B cell (primary cell): Measurements from ENCODE around the gene RBM20. TPM values are rescaled to one million over a fixed set of nuclear protein-coding genes. Genes with fewer than 3 reads are reported as not detected.

ENCODE experiments used
- ATAC-seq: fragments of 200-7000 bp; cut with Tn5 transposase; one replicate; pipeline ENCODE4 v1.10.0; 2021; ENCODE audit warnings: low read depth, mild to moderate bottlenecking, moderate number of reproducible peaks, moderate library complexity
- CTCF ChIA-PET: fragments of 350-600 bp; sonication (Branson Sonifier 250); formaldehyde crosslinking; loops from one replicate; lab custom pipeline; 2021; ENCODE audit warnings: antibody characterized with exemption, inconsistent platforms; lab: Charles Lee
- POLR2A ChIA-PET: fragments of 350-600 bp; sonication (Branson Sonifier 250); formaldehyde crosslinking; loops from one replicate; lab custom pipeline; 2021; ENCODE audit warnings: antibody characterized with exemption; lab: Charles Lee
- DNase-seq: peaks from one replicate; pipeline ENCODE4 v3.0.0; 2013
- H2AFZ ChIP-seq: 2 replicates; pipeline ENCODE4 v1.6.1; 2012; ENCODE audit warnings: mild to moderate bottlenecking, low read depth, low read length; ENCODE audit not compliant: insufficient read depth, poor library complexity, severe bottlenecking
- H3K27ac ChIP-seq, 2 donors: 1 replicate in 1 of 2; 2 replicates in 1 of 2; pipeline ENCODE4 v1.5.1; 2012 to 2013; ENCODE audit warnings: low read length in 2 of 2, mild to moderate bottlenecking in 2 of 2, moderate library complexity in 1 of 2
- H3K27me3 ChIP-seq, 4 experiments: fragments of 200-600 bp in 1 of 4; sonication (generic) in 1 of 4; replicated peaks in 1 of 4; 1 replicate in 2 of 4; 2 replicates in 2 of 4; pipeline versions ENCODE4 v1.6.1 to v1.7.0; 2013 to 2016; ENCODE audit warnings: low read length in 3 of 4, mild to moderate bottlenecking in 2 of 4, mixed read lengths in 1 of 4, moderate library complexity in 1 of 4; ENCODE audit not compliant: insufficient read depth in 4 of 4, control insufficient read depth in 3 of 4; ENCODE audit errors: control extremely low read depth in 1 of 4
- H3K36me3 ChIP-seq, 2 experiments: replicated peaks in 1 of 2; 1 replicate in 1 of 2; 2 replicates in 1 of 2; pipeline versions ENCODE4 v1.6.1 to v1.7.1; 2013; ENCODE audit warnings: low read length in 1 of 2; ENCODE audit not compliant: insufficient read depth in 2 of 2, control insufficient read depth in 1 of 2; ENCODE audit errors: control extremely low read depth in 1 of 2, extremely low read depth in 1 of 2
- H3K4me1 ChIP-seq, 2 donors: fragments of 200-600 bp in 1 of 2; sonication (generic) in 1 of 2; 1 replicate in 1 of 2; 2 replicates in 1 of 2; pipeline versions ENCODE4 v1.5.1 to v1.6.1; 2013 to 2017; ENCODE audit warnings: low read length in 2 of 2; ENCODE audit not compliant: control insufficient read depth in 2 of 2, insufficient read depth in 2 of 2
- H3K4me2 ChIP-seq: replicated peaks from 2 replicates; pipeline ENCODE3; 2012; ENCODE audit warnings: mild to moderate bottlenecking, low read depth, low read length; ENCODE audit not compliant: poor library complexity, severe bottlenecking
- H3K4me3 ChIP-seq, 5 experiments: fragments of 200-600 bp in 1 of 5; sonication (generic) in 1 of 5; 1 replicate in 3 of 5; 2 replicates in 2 of 5; pipeline versions ENCODE4 v1.5.1 to v1.7.0; 2011 to 2016; ENCODE audit warnings: low read length in 4 of 5, mild to moderate bottlenecking in 4 of 5, low read depth in 2 of 5, control low read depth in 1 of 5, moderate library complexity in 1 of 5; ENCODE audit not compliant: insufficient read depth in 1 of 5; ENCODE audit errors: control extremely low read depth in 1 of 5, extremely low read depth in 1 of 5
- H3K79me2 ChIP-seq: fragments of 200-600 bp; sonication (generic); one replicate; pipeline ENCODE4 v1.6.0; 2016; ENCODE audit warnings: low read length; ENCODE audit not compliant: control insufficient read depth, insufficient read depth
- H3K9ac ChIP-seq: fragments of 200-600 bp; sonication (generic); 2 replicates; pipeline ENCODE4 v1.6.1; 2017; ENCODE audit warnings: mild to moderate bottlenecking, low read length, moderate library complexity
- H3K9me3 ChIP-seq, 3 donors: one replicate each; pipeline versions ENCODE4 v1.6.1 to v1.7.1; 2013; ENCODE audit warnings: low read length in 2 of 3; ENCODE audit not compliant: control insufficient read depth in 2 of 3, insufficient read depth in 1 of 3; ENCODE audit errors: control extremely low read depth in 1 of 3
- H4K20me1 ChIP-seq: 2 replicates; pipeline ENCODE4 v1.6.0; 2012; ENCODE audit warnings: mild to moderate bottlenecking, low read length; ENCODE audit not compliant: insufficient read depth, control insufficient read depth, poor library complexity, severe bottlenecking
- H3K27ac Mint-ChIP-seq: one replicate; pipeline ENCODE4 v1.8.0; 2021; ENCODE audit warnings: mixed read lengths
- H3K27me3 Mint-ChIP-seq: one replicate; pipeline ENCODE4 v1.8.0; 2021; ENCODE audit warnings: mixed read lengths
- H3K4me1 Mint-ChIP-seq: one replicate; pipeline ENCODE4 v1.8.0; 2021; ENCODE audit warnings: mixed read lengths
- H3K4me3 Mint-ChIP-seq: one replicate; pipeline ENCODE4 v1.8.0; 2021; ENCODE audit warnings: mixed read lengths
- H3K9me3 Mint-ChIP-seq: one replicate; pipeline ENCODE4 v1.8.0; 2022; ENCODE audit warnings: mixed read lengths; ENCODE audit not compliant: insufficient read depth
- CTCF ChIP-seq: fragments of 200-600 bp; IDR thresholded peaks from one replicate; pipeline ENCODE4 v1.8.0; 2022; ENCODE audit warnings: antibody characterized with exemption, mild to moderate bottlenecking
- EZH2 ChIP-seq: IDR thresholded peaks from 2 replicates; pipeline ENCODE4 v1.6.1; 2012; ENCODE audit warnings: borderline replicate concordance, low read depth, mild to moderate bottlenecking, moderate library complexity, low read length; ENCODE audit not compliant: insufficient read depth, poor library complexity, severe bottlenecking
- WGBS: methylation state at CpG from one replicate; pipeline ENCODE4 v1.1.5; 2013; ENCODE audit warnings: missing lambda C conversion rate; ENCODE audit not compliant: insufficient coverage; 5-methylcytosine and 5-hydroxymethylcytosine counted together
- intact Hi-C: fragments of 100-400 bp; cut with micrococcal nuclease; formaldehyde crosslinking; loops from one replicate; pipeline ENCODE4 v1.10.0; 2022
- polyA plus RNA-seq: library from polyadenylated mRNA; depleted of rRNA; stranded (reverse); fragments of >200 nt; gene quantifications from 2 replicates; pipeline ENCODE4 v1.2.3, GENCODE V29; 2012
- total RNA-seq, 2 donors: library from RNA; stranded (reverse); fragments of 120-200 nt in 1 of 2; gene quantifications; 1 replicate in 1 of 2; 2 replicates in 1 of 2; pipeline versions ENCODE4 v1.2.3 to v1.2.4, GENCODE V29; 2013 to 2022

RBM20 gene
- total and polyA plus RNA-seq, 2 donors (not counting 1 experiment from before 2014, with no cell fraction given), result not detected

- Histone ChIP-seq H3K4me1 (peaks cover 0 to under 1% of the 10 kb centered on the region in 2 donors), H3K27me3 (peaks cover 0 to 2% (median 0%) of the 10 kb centered on the region in 4 experiments), H3K4me2 (no peak overlapping the region), H3K9ac (no peak overlapping the region), H3K4me3 (no peak overlapping the region), H3K36me3 (no peaks in the 10 kb centered on the region), H4K20me1 (no peaks in the 10 kb centered on the region), H3K27ac (no peak overlapping the region), H3K9me3 (no peaks in the 10 kb centered on the region), H2AFZ (no peak overlapping the region), H3K79me2 (no peaks in the 10 kb centered on the region)
- no CpG with 5 or more reads among the region's 4 CpGs for WGBS
- peaks cover 3% of the 10 kb centered on the region for H3K4me1 Mint-ChIP-seq
- H3K27ac Mint-ChIP-seq, result no peak overlapping the region
- peaks cover 21% of the 10 kb centered on the region for H3K27me3 Mint-ChIP-seq
- no peak overlapping the region for H3K4me3 Mint-ChIP-seq
- ChIA-PET CTCF (no interaction called here), POLR2A (no interaction called here)
- DNase-seq, result no peak
- no peaks in the 10 kb centered on the region for H3K9me3 Mint-ChIP-seq
- intact Hi-C loops, result no loop called here
- no peak for ATAC-seq
- TF ChIP-seq EZH2 (no peak), CTCF (no peak)
Observed at GRCh38 chr10:110656612-110657011, 12.5 kb downstream of the RBM20 start.

GRCh38 chr10:110657973-110658691, 14.0 kb downstream of the RBM20 start:
- no peak for DNase-seq
- Histone ChIP-seq H3K36me3 (no peaks in the 10 kb centered on the region), H3K9me3 (no peaks in the 10 kb centered on the region), H3K4me1 (no peaks in the 10 kb centered on the region), H4K20me1 (no peaks in the 10 kb centered on the region), H3K79me2 (no peaks in the 10 kb centered on the region), H2AFZ (no peak overlapping the region), H3K27me3 (peaks cover 0 to 3% (median 1%) of the 10 kb centered on the region in 4 experiments), H3K4me3 (no peak overlapping the region), H3K4me2 (no peak overlapping the region), H3K27ac (no peak overlapping the region), H3K9ac (no peak overlapping the region)
- TF ChIP-seq EZH2 (no peak), CTCF (no peak)
- no peak overlapping the region for H3K27ac Mint-ChIP-seq
- no peaks in the 10 kb centered on the region for H3K9me3 Mint-ChIP-seq
- no peak for ATAC-seq
- CTCF ChIA-PET, result interaction anchor here (0.7 kb wide), 1 partner anchor 1617 kb away, joined by 3 read pairs; no protein-coding TSS in a partner anchor
- no peak overlapping the region for H3K4me3 Mint-ChIP-seq
- peaks cover 23% of the 10 kb centered on the region for H3K27me3 Mint-ChIP-seq
- peaks cover 3% of the 10 kb centered on the region for H3K4me1 Mint-ChIP-seq
- intact Hi-C loops, result no loop called here
- WGBS, result 97% methylated on average over 9 of the region's 11 CpGs
- POLR2A ChIA-PET, result interaction anchor here (0.6 kb wide), 1 partner anchor 1767 kb away, joined by 5 read pairs; no protein-coding TSS in a partner anchor
